DOHH2 (cell line): ENCODE data around the gene BCO1.
"Not testable (repeated sequence)": the region's sequence is repeated elsewhere in the genome, so short reads cannot be mapped to it uniquely, and the experiment has no call there.

Experiments used
- H3F3A ChIP-seq: fragments of 200-600 bp; sonication (generic), shearing (Covaris generic); 2 replicates; pipeline ENCODE4 v1.6.0; 2016; ENCODE audit warnings: antibody characterized with exemption, mild to moderate bottlenecking; ENCODE audit not compliant: control insufficient read depth, insufficient read depth
- H3K27ac ChIP-seq: fragments of 200-600 bp; sonication (generic); 2 replicates; pipeline ENCODE4 v1.5.1; 2014; ENCODE audit warnings: low read depth, mild to moderate bottlenecking, low read length, moderate library complexity
- H3K27me3 ChIP-seq: fragments of 200-600 bp; sonication (generic); 2 replicates; pipeline ENCODE4 v1.6.1; 2014; ENCODE audit warnings: mild to moderate bottlenecking, low read length, mixed read lengths; ENCODE audit not compliant: control insufficient read depth
- H3K36me3 ChIP-seq: fragments of 200-600 bp; sonication (generic); 2 replicates; pipeline ENCODE4 v1.6.1; 2014; ENCODE audit warnings: mild to moderate bottlenecking, low read length, moderate library complexity, mixed read lengths; ENCODE audit not compliant: control insufficient read depth
- H3K4me1 ChIP-seq: fragments of 200-600 bp; sonication (generic); 2 replicates; pipeline ENCODE4 v1.6.1; 2014; ENCODE audit warnings: mild to moderate bottlenecking, low read length, mixed read lengths; ENCODE audit not compliant: control insufficient read depth
- H3K4me2 ChIP-seq: fragments of 200-600 bp; sonication (generic); 2 replicates; pipeline ENCODE4 v1.6.0; 2014; ENCODE audit warnings: mild to moderate bottlenecking, low read length, moderate library complexity
- H3K4me3 ChIP-seq: fragments of 200-600 bp; sonication (generic); 2 replicates; pipeline ENCODE4 v1.5.1; 2014; ENCODE audit warnings: mild to moderate bottlenecking, low read length, mixed read lengths
- H3K79me2 ChIP-seq: fragments of 200-600 bp; sonication (generic); 2 replicates; pipeline ENCODE4 v1.6.1; 2014; ENCODE audit warnings: mild to moderate bottlenecking, low read length, mixed read lengths; ENCODE audit not compliant: control insufficient read depth
- H3K9me2 ChIP-seq: fragments of 200-600 bp; sonication (generic); replicated peaks from 2 replicates; pipeline ENCODE4 v1.6.1; 2014; ENCODE audit warnings: mild to moderate bottlenecking, low read length, mixed read lengths; ENCODE audit not compliant: control insufficient read depth
- H3K9me3 ChIP-seq: fragments of 200-600 bp; sonication (generic); 2 replicates; pipeline ENCODE4 v1.6.1; 2014; ENCODE audit warnings: antibody characterized with exemption, low read length, mixed read lengths; ENCODE audit not compliant: control insufficient read depth, insufficient read depth
- H4K20me1 ChIP-seq: fragments of 200-600 bp; sonication (generic); 2 replicates; pipeline ENCODE4 v1.6.0; 2014; ENCODE audit warnings: low read depth, mild to moderate bottlenecking, antibody characterized with exemption, low read length, moderate library complexity; ENCODE audit not compliant: control insufficient read depth, insufficient read depth
- EZH2phosphoT487 ChIP-seq: fragments of 200-600 bp; sonication (generic); IDR thresholded peaks from 2 replicates; pipeline ENCODE4 v1.6.1; 2017; ENCODE audit warnings: borderline replicate concordance, mild to moderate bottlenecking, antibody characterized with exemption, low read length, moderate library complexity, mixed read lengths
- TF ChIP-seq, protein P1 (sequence below): fragments of 200-600 bp; sonication (generic); IDR thresholded peaks from one replicate; pipeline ENCODE4 v1.5.1; 2014; ENCODE audit warnings: antibody characterized with exemption, mild to moderate bottlenecking, low read depth, low read length; ENCODE audit not compliant: poor library complexity, severe bottlenecking

Gene BCO1

GRCh38 chr16:81219151-81219550 lies 19.3 kb upstream of the BCO1 start:
- Histone ChIP-seq H3K4me2 (no peak overlapping the region), H3K27me3 (no peaks in the 10 kb centered on the region)
- TF ChIP-seq, protein P1, sequence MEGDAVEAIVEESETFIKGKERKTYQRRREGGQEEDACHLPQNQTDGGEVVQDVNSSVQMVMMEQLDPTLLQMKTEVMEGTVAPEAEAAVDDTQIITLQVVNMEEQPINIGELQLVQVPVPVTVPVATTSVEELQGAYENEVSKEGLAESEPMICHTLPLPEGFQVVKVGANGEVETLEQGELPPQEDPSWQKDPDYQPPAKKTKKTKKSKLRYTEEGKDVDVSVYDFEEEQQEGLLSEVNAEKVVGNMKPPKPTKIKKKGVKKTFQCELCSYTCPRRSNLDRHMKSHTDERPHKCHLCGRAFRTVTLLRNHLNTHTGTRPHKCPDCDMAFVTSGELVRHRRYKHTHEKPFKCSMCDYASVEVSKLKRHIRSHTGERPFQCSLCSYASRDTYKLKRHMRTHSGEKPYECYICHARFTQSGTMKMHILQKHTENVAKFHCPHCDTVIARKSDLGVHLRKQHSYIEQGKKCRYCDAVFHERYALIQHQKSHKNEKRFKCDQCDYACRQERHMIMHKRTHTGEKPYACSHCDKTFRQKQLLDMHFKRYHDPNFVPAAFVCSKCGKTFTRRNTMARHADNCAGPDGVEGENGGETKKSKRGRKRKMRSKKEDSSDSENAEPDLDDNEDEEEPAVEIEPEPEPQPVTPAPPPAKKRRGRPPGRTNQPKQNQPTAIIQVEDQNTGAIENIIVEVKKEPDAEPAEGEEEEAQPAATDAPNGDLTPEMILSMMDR, result no peak
- TF ChIP-seq EZH2phosphoT487, result no peak

DNA sequence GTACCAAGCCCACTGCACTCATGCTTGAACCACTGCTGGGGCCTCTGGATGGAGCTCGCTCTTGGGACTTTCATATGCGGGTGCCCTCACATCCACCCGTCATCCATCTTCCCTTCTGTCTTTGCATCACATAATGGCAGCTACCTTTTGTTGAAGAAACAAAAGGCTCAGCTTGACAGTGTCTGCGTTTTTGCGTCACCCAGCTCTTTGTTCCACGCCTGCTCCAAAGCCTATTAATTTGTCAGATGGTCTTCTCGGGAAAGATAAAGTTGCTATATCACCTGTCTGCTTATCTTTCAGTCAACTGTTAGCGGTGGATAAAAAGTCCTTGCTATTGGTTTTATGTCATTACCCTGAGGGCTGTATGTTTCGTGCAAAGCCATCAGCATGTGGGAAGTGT lies 18.1 kb upstream of the BCO1 start:
- H3K36me3 ChIP-seq, result no peaks in the 10 kb centered on the region
- no peaks in the 10 kb centered on the region for H3F3A ChIP-seq
- no peaks in the 10 kb centered on the region for H3K9me3 ChIP-seq
- no peaks in the 10 kb centered on the region for H4K20me1 ChIP-seq
- no peak overlapping the region for H3K27ac ChIP-seq
- TF ChIP-seq, protein P1, result no peak
- TF ChIP-seq EZH2phosphoT487, result no peak
- H3K27me3 ChIP-seq, result 0 out of 2 replicates have a peak, but pooled peaks cover 2% of the 10 kb centered on the region
- no peaks in the 10 kb centered on the region for H3K4me1 ChIP-seq
- no peaks in the 10 kb centered on the region for H3K9me2 ChIP-seq
- H3K79me2 ChIP-seq, result no peaks in the 10 kb centered on the region
- H3K4me3 ChIP-seq, result no peak overlapping the region
- no peak overlapping the region for H3K4me2 ChIP-seq

More at GRCh38 chr16:81219151-81219550, 19.3 kb upstream of the BCO1 start:
- Histone ChIP-seq H3K4me1 (no peaks in the 10 kb centered on the region), H3K27ac (no peak overlapping the region), H3K36me3 (no peaks in the 10 kb centered on the region), H3K79me2 (no peaks in the 10 kb centered on the region), H4K20me1 (no peaks in the 10 kb centered on the region), H3K4me3 (no peak overlapping the region), H3K9me2 (no peaks in the 10 kb centered on the region), H3K9me3 (no peaks in the 10 kb centered on the region), H3F3A (no peaks in the 10 kb centered on the region)

GRCh38 chr16:81221731-81222130 lies 16.8 kb upstream of the BCO1 start:
- Histone ChIP-seq H3K27ac (no peak overlapping the region), H3K79me2 (no peaks in the 10 kb centered on the region), H3K9me3 (no peaks in the 10 kb centered on the region), H3K4me3 (no peak overlapping the region), H3K27me3 (0 out of 2 replicates have a peak, but pooled peaks cover 2% of the 10 kb centered on the region), H3K4me2 (no peak overlapping the region), H3F3A (no peaks in the 10 kb centered on the region), H3K4me1 (no peaks in the 10 kb centered on the region), H4K20me1 (no peaks in the 10 kb centered on the region), H3K9me2 (no peaks in the 10 kb centered on the region), H3K36me3 (no peaks in the 10 kb centered on the region)
- TF ChIP-seq, protein P1, result no peak
- no peak for TF ChIP-seq EZH2phosphoT487

DNA sequence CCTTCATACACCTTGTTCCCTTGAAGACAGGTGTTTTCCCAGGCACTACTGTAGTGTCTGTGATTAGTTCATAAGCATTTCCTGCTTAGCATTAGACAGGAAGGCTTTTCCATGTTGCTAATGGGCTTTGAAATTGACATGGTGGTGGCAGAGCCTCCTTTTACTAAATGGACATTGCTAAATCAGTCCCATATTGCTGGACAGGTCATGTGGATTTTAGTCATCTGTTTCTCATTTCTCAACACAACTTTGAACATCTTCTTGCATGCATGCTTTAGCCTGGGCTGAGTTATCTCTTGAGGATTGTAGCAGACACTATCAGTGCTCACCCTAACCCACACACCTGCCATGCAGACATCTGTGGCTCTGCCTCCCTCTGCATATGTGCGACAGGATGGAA lies 13.7 kb upstream of the BCO1 start:
- H3K9me2 ChIP-seq, result no peaks in the 10 kb centered on the region
- H3K4me3 ChIP-seq, result no peak overlapping the region
- no peaks in the 10 kb centered on the region for H3K36me3 ChIP-seq
- H3K27ac ChIP-seq, result no peak overlapping the region
- no peak for TF ChIP-seq EZH2phosphoT487
- TF ChIP-seq, protein P1, result no peak
- H3F3A ChIP-seq, result no peaks in the 10 kb centered on the region
- H3K79me2 ChIP-seq, result no peaks in the 10 kb centered on the region
- H3K9me3 ChIP-seq, result no peaks in the 10 kb centered on the region
- H3K4me1 ChIP-seq, result no peaks in the 10 kb centered on the region
- H3K4me2 ChIP-seq, result no peak overlapping the region
- 0 out of 2 replicates have a peak, but pooled peaks cover 2% of the 10 kb centered on the region for H3K27me3 ChIP-seq
- no peaks in the 10 kb centered on the region for H4K20me1 ChIP-seq

GRCh38 chr16:81225697-81226096 lies 12.8 kb upstream of the BCO1 start:
- not testable (repeated sequence) for H3K9me2 ChIP-seq, H3K4me3 ChIP-seq, H3K27ac ChIP-seq, H4K20me1 ChIP-seq, H3K4me2 ChIP-seq, H3K36me3 ChIP-seq, H3K9me3 ChIP-seq, H3F3A ChIP-seq, H3K27me3 ChIP-seq, H3K4me1 ChIP-seq, H3K79me2 ChIP-seq
